Common myeloid progenitor, CD34-positive (primary cell): ENCODE results near the gene TJP2.

Source experiments
- CTCF ChIA-PET: fragments of 350-600 bp; sonication (Branson Sonifier 250); formaldehyde crosslinking; loops from one replicate; lab custom pipeline; 2021; ENCODE audit warnings: antibody characterized with exemption; lab: Charles Lee
- POLR2A ChIA-PET: fragments of 350-600 bp; sonication (Branson Sonifier 250); formaldehyde crosslinking; loops from one replicate; lab custom pipeline; 2021; ENCODE audit warnings: antibody characterized with exemption; lab: Charles Lee
- DNase-seq, 3 donors: peaks; one replicate each; pipeline versions ENCODE4 v3.0.0 to v3.0.0-alpha.2; 2013
- H3K27ac ChIP-seq, 2 experiments: 1 replicate in 1 of 2; 2 replicates in 1 of 2; pipeline ENCODE4 v1.7.0; 2013; ENCODE audit warnings: inconsistent platforms in 2 of 2, low read length in 2 of 2, mild to moderate bottlenecking in 2 of 2, low read depth in 1 of 2, moderate library complexity in 1 of 2; ENCODE audit not compliant: severe bottlenecking in 2 of 2, insufficient read depth in 1 of 2, poor library complexity in 1 of 2
- H3K27me3 ChIP-seq, 5 experiments: replicated peaks in 2 of 5; 1 replicate in 3 of 5; 2 replicates in 2 of 5; pipeline versions ENCODE4 v1.6.1 to v1.7.0; 2013; ENCODE audit warnings: low read length in 4 of 5, mild to moderate bottlenecking in 2 of 5, moderate library complexity in 2 of 5, inconsistent platforms in 1 of 5; ENCODE audit not compliant: insufficient read depth in 5 of 5, control insufficient read depth in 4 of 5
- H3K36me3 ChIP-seq, 4 experiments: 1 replicate in 2 of 4; 2 replicates in 2 of 4; pipeline versions ENCODE4 v1.6.1 to v1.7.0; 2013; ENCODE audit warnings: low read length in 3 of 4, control low read depth in 1 of 4, mild to moderate bottlenecking in 1 of 4; ENCODE audit not compliant: control insufficient read depth in 4 of 4, insufficient read depth in 4 of 4
- H3K4me1 ChIP-seq, 4 experiments: 1 replicate in 3 of 4; 2 replicates in 1 of 4; pipeline versions ENCODE4 v1.6.1 to v1.7.1; 2013; ENCODE audit warnings: low read length in 3 of 4, mild to moderate bottlenecking in 3 of 4, control low read depth in 1 of 4, inconsistent platforms in 1 of 4, moderate library complexity in 1 of 4; ENCODE audit not compliant: control insufficient read depth in 4 of 4, insufficient read depth in 4 of 4; ENCODE audit errors: control extremely low read depth in 1 of 4
- H3K4me3 ChIP-seq, 7 experiments: 1 replicate in 4 of 7; 2 replicates in 3 of 7; pipeline versions ENCODE4 v1.5.1 to v1.7.0; 2013; ENCODE audit warnings: mild to moderate bottlenecking in 7 of 7, low read length in 6 of 7, moderate library complexity in 6 of 7, inconsistent platforms in 2 of 7, low read depth in 2 of 7, control low read depth in 1 of 7; ENCODE audit not compliant: insufficient read depth in 4 of 7, control insufficient read depth in 1 of 7; ENCODE audit errors: extremely low read depth in 1 of 7
- H3K9me3 ChIP-seq, 5 experiments: 1 replicate in 4 of 5; 2 replicates in 1 of 5; pipeline versions ENCODE4 v1.6.1 to v1.7.1; 2013; ENCODE audit warnings: low read length in 4 of 5, mild to moderate bottlenecking in 2 of 5, inconsistent platforms in 1 of 5, low read depth in 1 of 5, moderate library complexity in 1 of 5; ENCODE audit not compliant: control insufficient read depth in 4 of 5, insufficient read depth in 2 of 5; ENCODE audit errors: control extremely low read depth in 1 of 5
- WGBS: methylation state at CpG from one replicate; pipeline ENCODE4 v1.1.5; 2013; ENCODE audit not compliant: insufficient coverage; 5-methylcytosine and 5-hydroxymethylcytosine counted together

TJP2 gene

GRCh38 chr9:69234683-69235082 lies 60.6 kb downstream of the TJP2 start:
- ChIA-PET POLR2A (no interaction called here), CTCF (no interaction called here)
- no peaks in the 10 kb centered on the region for H3K27me3 ChIP-seq
- H3K4me1 ChIP-seq = no peaks in the 10 kb centered on the region
- H3K4me3 ChIP-seq = no peak overlapping the region
- no peak for DNase-seq
- H3K27ac ChIP-seq = no peak overlapping the region
- H3K36me3 ChIP-seq = peaks cover 6 to 62% (median 28%) of the 10 kb centered on the region in 4 experiments
- H3K9me3 ChIP-seq = no peaks in the 10 kb centered on the region
- WGBS = 83% methylated on average over 2 of the region's 3 CpGs

GRCh38 chr9:69236188-69236587 lies 62.1 kb downstream of the TJP2 start:
- Histone ChIP-seq H3K27me3 (no peaks in the 10 kb centered on the region), H3K4me1 (no peaks in the 10 kb centered on the region), H3K9me3 (no peaks in the 10 kb centered on the region), H3K36me3 (peaks cover 8 to 67% (median 27%) of the 10 kb centered on the region in 4 experiments), H3K4me3 (no peak overlapping the region), H3K27ac (no peak overlapping the region)
- ChIA-PET POLR2A (no interaction called here), CTCF (no interaction called here)
- WGBS = 50% methylated on average over 2 of the region's 7 CpGs
- no peak for DNase-seq

GRCh38 chr9:69237702-69238295 lies 63.7 kb downstream of the TJP2 start:
- ChIA-PET POLR2A (no interaction called here), CTCF (interaction anchor here (1.5 kb wide), 1 partner anchor 15 kb away, joined by 3 read pairs; no protein-coding TSS in a partner anchor)
- no peaks in the 10 kb centered on the region for H3K9me3 ChIP-seq
- H3K27me3 ChIP-seq = no peaks in the 10 kb centered on the region
- no peaks in the 10 kb centered on the region for H3K4me1 ChIP-seq
- peaks cover 11 to 68% (median 28%) of the 10 kb centered on the region in 4 experiments for H3K36me3 ChIP-seq
- 81% methylated on average over 3 of the region's 4 CpGs for WGBS
- no peak for DNase-seq
- no peak overlapping the region for H3K4me3 ChIP-seq
- H3K27ac ChIP-seq = no peak overlapping the region

- no peak overlapping the region for H3K4me3 ChIP-seq
- H3K36me3 ChIP-seq = peaks cover 8 to 66% (median 16%) of the 10 kb centered on the region in 4 experiments
- WGBS = no CpG with 5 or more reads among the region's 2 CpGs
- H3K9me3 ChIP-seq = no peaks in the 10 kb centered on the region
- H3K4me1 ChIP-seq = no peaks in the 10 kb centered on the region
- CTCF ChIA-PET = interaction anchor here (0.6 to 1.1 kb wide), 2 partner anchors 119 to 457 kb away, joined by 3 read pairs; no protein-coding TSS in a partner anchor
- POLR2A ChIA-PET = interaction anchor here (0.6 kb wide), 1 partner anchor 54 kb away, joined by 3 read pairs; no protein-coding TSS in a partner anchor
- no peak for DNase-seq
- H3K27me3 ChIP-seq = no peaks in the 10 kb centered on the region
- no peak overlapping the region for H3K27ac ChIP-seq
These were observed 69.0 kb downstream of the TJP2 start for GRCh38 chr9:69243116-69243515.

GRCh38 chr9:69246629-69247028 lies 72.6 kb downstream of the TJP2 start:
- Histone ChIP-seq H3K4me1 (no peaks in the 10 kb centered on the region), H3K9me3 (no peaks in the 10 kb centered on the region), H3K27ac (no peak overlapping the region), H3K27me3 (no peaks in the 10 kb centered on the region), H3K36me3 (peaks cover 4 to 73% (median 17%) of the 10 kb centered on the region in 4 experiments), H3K4me3 (no peak overlapping the region)
- POLR2A ChIA-PET = no interaction called here
- CTCF ChIA-PET = no interaction called here
- WGBS = 86% methylated on average over 1 of the region's 2 CpGs
- no peak for DNase-seq

- 89% methylated on average over 11 of the region's 22 CpGs for WGBS
These were observed 73.9 kb downstream of the TJP2 start for GRCh38 chr9:69248005-69248404.

GRCh38 chr9:69249337-69249736 lies 75.3 kb downstream of the TJP2 start:
- Histone ChIP-seq H3K4me1 (no peaks in the 10 kb centered on the region), H3K27ac (no peak overlapping the region), H3K27me3 (no peaks in the 10 kb centered on the region), H3K4me3 (no peak overlapping the region), H3K9me3 (no peaks in the 10 kb centered on the region), H3K36me3 (peaks cover 6 to 91% (median 28%) of the 10 kb centered on the region in 4 experiments)
- DNase-seq = no peak
- ChIA-PET CTCF (no interaction called here), POLR2A (no interaction called here)
- WGBS = 94% methylated on average over 5 of the region's 7 CpGs

More at GRCh38 chr9:69248005-69248404, 73.9 kb downstream of the TJP2 start:
- ChIA-PET POLR2A (interaction anchor here (1.2 kb wide), 1 partner anchor 127 kb away, joined by 3 read pairs; no protein-coding TSS in a partner anchor), CTCF (no interaction called here)
- H3K4me3 ChIP-seq = no peak overlapping the region
- H3K9me3 ChIP-seq = no peaks in the 10 kb centered on the region
- H3K27me3 ChIP-seq = no peaks in the 10 kb centered on the region
- no peaks in the 10 kb centered on the region for H3K4me1 ChIP-seq
- DNase-seq = no peak
- no peak overlapping the region for H3K27ac ChIP-seq
- peaks cover 4 to 82% (median 23%) of the 10 kb centered on the region in 4 experiments for H3K36me3 ChIP-seq
